ENCODE data around the gene PLCB1. TPM values are rescaled to one million over a fixed set of nuclear protein-coding genes. Genes with fewer than 3 reads are reported as not detected.

Gene PLCB1
- total RNA-seq, 1 donor = 46.5 TPM

DNA sequence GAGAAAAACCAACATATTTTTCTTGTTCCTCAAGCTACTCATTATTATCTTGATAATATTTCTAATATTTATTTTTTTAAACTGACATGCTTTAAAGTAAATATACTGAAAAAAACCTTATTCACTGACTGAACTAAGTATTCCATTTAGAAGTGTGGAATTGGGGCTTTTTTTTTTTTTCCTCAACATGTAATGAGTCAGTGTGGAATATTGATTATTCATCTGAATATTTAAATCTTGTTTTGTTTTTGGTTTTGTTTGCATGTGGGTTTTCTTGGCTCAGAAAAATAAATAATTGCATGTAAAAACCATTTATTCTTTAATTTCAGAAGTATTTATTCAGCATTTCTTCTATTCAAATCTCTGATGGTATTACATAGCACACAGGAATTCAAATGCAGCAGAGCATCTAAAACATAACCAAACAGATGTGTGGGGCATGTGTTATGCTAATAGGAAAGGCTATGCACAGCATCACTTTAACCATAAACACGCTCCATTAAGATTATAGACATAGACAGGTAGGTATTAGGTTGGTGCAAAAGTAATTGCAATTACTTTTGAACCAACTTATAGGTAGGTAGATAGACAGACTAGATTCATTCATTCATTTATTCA is 166.5 kb downstream of the PLCB1 start:
- TF ChIP-seq, protein P1, sequence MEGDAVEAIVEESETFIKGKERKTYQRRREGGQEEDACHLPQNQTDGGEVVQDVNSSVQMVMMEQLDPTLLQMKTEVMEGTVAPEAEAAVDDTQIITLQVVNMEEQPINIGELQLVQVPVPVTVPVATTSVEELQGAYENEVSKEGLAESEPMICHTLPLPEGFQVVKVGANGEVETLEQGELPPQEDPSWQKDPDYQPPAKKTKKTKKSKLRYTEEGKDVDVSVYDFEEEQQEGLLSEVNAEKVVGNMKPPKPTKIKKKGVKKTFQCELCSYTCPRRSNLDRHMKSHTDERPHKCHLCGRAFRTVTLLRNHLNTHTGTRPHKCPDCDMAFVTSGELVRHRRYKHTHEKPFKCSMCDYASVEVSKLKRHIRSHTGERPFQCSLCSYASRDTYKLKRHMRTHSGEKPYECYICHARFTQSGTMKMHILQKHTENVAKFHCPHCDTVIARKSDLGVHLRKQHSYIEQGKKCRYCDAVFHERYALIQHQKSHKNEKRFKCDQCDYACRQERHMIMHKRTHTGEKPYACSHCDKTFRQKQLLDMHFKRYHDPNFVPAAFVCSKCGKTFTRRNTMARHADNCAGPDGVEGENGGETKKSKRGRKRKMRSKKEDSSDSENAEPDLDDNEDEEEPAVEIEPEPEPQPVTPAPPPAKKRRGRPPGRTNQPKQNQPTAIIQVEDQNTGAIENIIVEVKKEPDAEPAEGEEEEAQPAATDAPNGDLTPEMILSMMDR (IDR thresholded peaks at IDR 0.05; ENCODE audit: insufficient read depth, low read length) = no peak
- DNase-seq (ENCODE audit: low read depth) = no peak
- H3K4me3 ChIP-seq (ENCODE audit: low read depth, low read length) = no peak overlapping the region

GRCh38 chr20:8299921-8300320 is 167.9 kb downstream of the PLCB1 start:
- H3K4me3 ChIP-seq (ENCODE audit: low read depth, low read length) = no peak overlapping the region
- TF ChIP-seq, protein P1 (IDR thresholded peaks at IDR 0.05; ENCODE audit: insufficient read depth, low read length) = no peak
- DNase-seq (ENCODE audit: low read depth) = peak; percentile 26

DNA sequence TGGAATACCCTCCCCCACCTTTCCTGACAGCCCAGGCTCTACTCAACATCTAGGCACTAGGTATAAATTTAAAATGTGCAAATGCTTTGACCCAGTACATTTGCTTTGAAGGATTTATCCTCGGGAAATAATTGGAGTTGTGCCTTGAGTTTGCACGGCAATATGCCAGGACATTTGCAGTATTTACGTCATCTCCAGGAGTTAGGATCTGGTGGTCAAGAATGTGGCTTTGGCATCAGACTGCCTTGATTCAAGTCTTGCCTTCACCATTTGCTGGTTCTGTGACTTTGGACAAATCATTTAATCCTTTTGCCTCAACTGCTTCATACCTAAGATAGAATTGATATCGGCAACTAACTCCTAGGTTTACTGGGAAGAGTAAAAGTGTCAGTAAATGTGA is 169.6 kb downstream of the PLCB1 start:
- TF ChIP-seq, protein P1 (IDR thresholded peaks at IDR 0.05; ENCODE audit: insufficient read depth, low read length) = no peak
- peak; percentile 81 for DNase-seq (ENCODE audit: low read depth)
- H3K4me3 ChIP-seq (ENCODE audit: low read depth, low read length) = no peak overlapping the region

DNA sequence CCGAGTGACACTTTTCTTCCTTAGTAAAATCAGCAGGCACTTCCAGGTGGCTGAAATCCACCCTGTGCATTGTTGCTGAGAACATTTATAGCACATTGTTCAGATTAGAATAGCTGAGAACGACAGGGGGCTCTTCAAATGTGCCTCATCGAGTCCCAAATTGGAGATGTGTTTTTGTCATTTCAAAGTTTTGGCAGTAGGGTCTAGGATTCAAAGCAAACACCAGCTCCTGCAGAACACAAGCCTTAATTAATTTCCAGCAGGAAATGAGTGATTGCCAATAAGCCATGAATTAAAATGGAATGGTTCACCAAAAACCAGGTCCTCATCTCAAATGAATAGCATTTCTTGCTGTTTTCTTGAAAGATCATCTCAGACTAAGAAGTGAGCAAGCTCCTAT is 171.6 kb downstream of the PLCB1 start:
- DNase-seq (ENCODE audit: low read depth) = no peak
- no peak overlapping the region for H3K4me3 ChIP-seq (ENCODE audit: low read depth, low read length)
- TF ChIP-seq, protein P1 (IDR thresholded peaks at IDR 0.05; ENCODE audit: insufficient read depth, low read length) = no peak

GRCh38 chr20:8304124-8304816 is 172.2 kb downstream of the PLCB1 start:
- TF ChIP-seq, protein P1 (IDR thresholded peaks at IDR 0.05; ENCODE audit: insufficient read depth, low read length) = no peak
- H3K4me3 ChIP-seq (ENCODE audit: low read depth, low read length) = no peak overlapping the region
- peak; percentile 41 for DNase-seq (ENCODE audit: low read depth)

- peak; percentile 20 for DNase-seq (ENCODE audit: low read depth)
- TF ChIP-seq, protein P1 (IDR thresholded peaks at IDR 0.05; ENCODE audit: insufficient read depth, low read length) = peak; percentile 60
- H3K4me3 ChIP-seq (ENCODE audit: low read depth, low read length) = no peak overlapping the region
Measured at GRCh38 chr20:8305449-8305978, 173.4 kb downstream of the PLCB1 start.
